CD4-positive, alpha-beta T cell (primary cell): Measurements from ENCODE around the gene NCL. TPM values are rescaled to one million over a fixed set of nuclear protein-coding genes. Genes with fewer than 3 reads are reported as not detected.
A peak's percentile ranks its signal among the peaks of the same experiment; 100 is the strongest.

ENCODE experiments used
- ATAC-seq: fragments of 200-7000 bp; cut with Tn5 transposase; one replicate; pipeline ENCODE4 v1.10.0; 2022; ENCODE audit warnings: mild to moderate bottlenecking; ENCODE audit not compliant: poor library complexity
- CTCF ChIA-PET: fragments of 350-600 bp; sonication (Branson Sonifier 250); formaldehyde crosslinking; loops from one replicate; lab custom pipeline; 2021; ENCODE audit warnings: antibody characterized with exemption, inconsistent platforms; lab: Charles Lee
- POLR2A ChIA-PET: fragments of 350-600 bp; sonication (Branson Sonifier 250); formaldehyde crosslinking; loops from one replicate; lab custom pipeline; 2021; ENCODE audit warnings: antibody characterized with exemption, inconsistent platforms; lab: Charles Lee
- DNase-seq, 14 experiments: peaks; one replicate each; pipeline ENCODE4 v3.0.0-alpha.2; 2013 to 2020; ENCODE audit warnings: mixed read lengths in 2 of 14
- H3K27ac ChIP-seq, 2 donors: one replicate each; pipeline versions ENCODE4 v1.5.1 to v1.7.0; 2013; ENCODE audit warnings: low read length in 2 of 2, low read depth in 1 of 2, mild to moderate bottlenecking in 1 of 2
- H3K27me3 ChIP-seq, 2 experiments: 1 replicate in 1 of 2; 2 replicates in 1 of 2; pipeline versions ENCODE4 v1.6.1 to v1.7.0; 2013; ENCODE audit warnings: low read length in 2 of 2, control low read depth in 1 of 2, mild to moderate bottlenecking in 1 of 2, moderate library complexity in 1 of 2; ENCODE audit not compliant: insufficient read depth in 2 of 2, control insufficient read depth in 1 of 2
- H3K36me3 ChIP-seq: one replicate; pipeline ENCODE4 v1.6.1; 2013; ENCODE audit warnings: low read length, control low read depth; ENCODE audit not compliant: insufficient read depth
- H3K4me1 ChIP-seq: one replicate; pipeline ENCODE4 v1.6.1; 2013; ENCODE audit warnings: low read length, control low read depth; ENCODE audit not compliant: insufficient read depth
- H3K4me3 ChIP-seq: one replicate; pipeline ENCODE4 v1.5.1; 2013; ENCODE audit warnings: mild to moderate bottlenecking, low read length, moderate library complexity
- H3K9me3 ChIP-seq, 2 experiments: 1 replicate in 1 of 2; 2 replicates in 1 of 2; pipeline versions ENCODE4 v1.6.1 to v1.7.0; 2013; ENCODE audit warnings: low read length in 2 of 2, mild to moderate bottlenecking in 2 of 2, control low read depth in 1 of 2, moderate library complexity in 1 of 2; ENCODE audit not compliant: control insufficient read depth in 1 of 2, insufficient read depth in 1 of 2
- H3K27ac Mint-ChIP-seq: one replicate; pipeline ENCODE4 v1.8.0; 2020; ENCODE audit warnings: mixed read lengths
- H3K27me3 Mint-ChIP-seq: one replicate; pipeline ENCODE4 v1.8.0; 2021; ENCODE audit warnings: mixed read lengths
- H3K36me3 Mint-ChIP-seq: one replicate; pipeline ENCODE4 v1.8.0; 2021; ENCODE audit warnings: low read depth, mixed read lengths
- H3K4me1 Mint-ChIP-seq: one replicate; pipeline ENCODE4 v1.8.0; 2021; ENCODE audit warnings: low read depth, mixed read lengths
- H3K4me3 Mint-ChIP-seq: one replicate; pipeline ENCODE4 v1.8.0; 2020; ENCODE audit warnings: mild to moderate bottlenecking, mixed read lengths
- H3K9me3 Mint-ChIP-seq: one replicate; pipeline ENCODE4 v1.8.0; 2020; ENCODE audit warnings: mixed read lengths
- intact Hi-C, 2 experiments: fragments of 100-400 bp; cut with DNase I in 1 of 2; cut with micrococcal nuclease in 1 of 2; formaldehyde crosslinking; loops; one replicate each; pipeline versions ENCODE4 v1.15.1 to v1.9.0; 2023 to 2025; cut with DNase I, micrococcal nuclease
- total RNA-seq, 174 experiments: library from RNA in 2 of 174; stranded (reverse) in 2 of 174; gene quantifications; one replicate each; pipeline ENCODE4 v1.2.3 and lab custom pipeline; 2021 to 2026
- TF ChIP-seq, protein P1 (sequence below): fragments of 200-600 bp; IDR thresholded peaks from one replicate; pipeline ENCODE4 v1.8.0; 2022; ENCODE audit warnings: antibody characterized with exemption, mild to moderate bottlenecking

Gene NCL
- total RNA-seq, 2 experiments from 2014 or later: 387 to 395 TPM

DNA sequence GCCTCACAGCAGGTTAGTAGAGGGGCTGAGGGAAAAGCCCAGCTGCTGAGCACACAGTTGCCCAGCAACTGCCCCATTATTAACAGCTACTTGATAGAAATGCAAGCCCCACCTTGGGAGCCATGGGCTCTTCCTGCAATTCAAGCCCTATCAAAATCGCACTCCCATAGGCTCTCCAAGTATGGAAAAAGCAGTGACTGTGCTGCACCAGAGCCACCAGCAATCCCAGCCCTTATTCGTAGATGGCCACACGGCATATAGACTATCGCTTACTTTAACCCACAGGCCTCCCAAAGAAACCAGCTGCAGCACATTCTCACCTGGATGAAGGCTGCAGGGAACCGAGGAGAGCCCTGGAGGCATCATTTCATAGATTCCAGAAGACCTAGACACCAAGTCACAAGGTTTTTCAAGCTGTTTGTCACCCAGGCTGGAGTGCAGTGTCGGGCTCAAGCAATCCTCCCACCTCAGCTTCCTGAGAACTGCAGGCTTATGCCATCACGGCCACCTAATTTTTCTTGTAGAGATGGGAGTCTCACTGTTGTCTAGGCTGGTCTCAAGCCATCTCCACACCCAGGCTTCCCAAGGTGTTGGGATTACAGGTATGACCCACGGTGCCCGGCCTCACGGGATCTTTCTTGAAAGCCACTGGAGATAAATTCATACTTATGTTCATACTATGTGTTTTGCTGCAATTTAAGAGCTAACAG lies 11.3 kb downstream of the NCL start:
- H3K9me3 Mint-ChIP-seq: no peaks in the 10 kb centered on the region
- peaks cover 54% of the 10 kb centered on the region for H3K36me3 ChIP-seq
- TF ChIP-seq, protein P1, sequence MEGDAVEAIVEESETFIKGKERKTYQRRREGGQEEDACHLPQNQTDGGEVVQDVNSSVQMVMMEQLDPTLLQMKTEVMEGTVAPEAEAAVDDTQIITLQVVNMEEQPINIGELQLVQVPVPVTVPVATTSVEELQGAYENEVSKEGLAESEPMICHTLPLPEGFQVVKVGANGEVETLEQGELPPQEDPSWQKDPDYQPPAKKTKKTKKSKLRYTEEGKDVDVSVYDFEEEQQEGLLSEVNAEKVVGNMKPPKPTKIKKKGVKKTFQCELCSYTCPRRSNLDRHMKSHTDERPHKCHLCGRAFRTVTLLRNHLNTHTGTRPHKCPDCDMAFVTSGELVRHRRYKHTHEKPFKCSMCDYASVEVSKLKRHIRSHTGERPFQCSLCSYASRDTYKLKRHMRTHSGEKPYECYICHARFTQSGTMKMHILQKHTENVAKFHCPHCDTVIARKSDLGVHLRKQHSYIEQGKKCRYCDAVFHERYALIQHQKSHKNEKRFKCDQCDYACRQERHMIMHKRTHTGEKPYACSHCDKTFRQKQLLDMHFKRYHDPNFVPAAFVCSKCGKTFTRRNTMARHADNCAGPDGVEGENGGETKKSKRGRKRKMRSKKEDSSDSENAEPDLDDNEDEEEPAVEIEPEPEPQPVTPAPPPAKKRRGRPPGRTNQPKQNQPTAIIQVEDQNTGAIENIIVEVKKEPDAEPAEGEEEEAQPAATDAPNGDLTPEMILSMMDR: no peak
- peaks cover 64% of the 10 kb centered on the region for H3K36me3 Mint-ChIP-seq
- peaks cover 22% of the 10 kb centered on the region for H3K4me1 Mint-ChIP-seq
- no peaks in the 10 kb centered on the region for H3K27me3 ChIP-seq
- ATAC-seq (no peak), DNase-seq (peak in 1 of 14 experiments; percentile 24)
- H3K4me3 ChIP-seq: no peak overlapping the region
- intact Hi-C loops: loop anchor here (1.0 to 5.0 kb wide), 4 partner anchors 156 to 626 kb away; no protein-coding TSS in a partner anchor
- no peaks in the 10 kb centered on the region for H3K27me3 Mint-ChIP-seq
- no peaks in the 10 kb centered on the region for H3K9me3 ChIP-seq
- H3K4me1 ChIP-seq: peaks cover 8% of the 10 kb centered on the region
- H3K4me3 Mint-ChIP-seq: peak overlapping the region; percentile 20
- no peak overlapping the region for H3K27ac ChIP-seq
- ChIA-PET POLR2A (interaction anchor here (0.6 to 5.9 kb wide), 3 partner anchors 10 to 41 kb away, joined by 3 to 117 read pairs (median 4); partner anchors contain the start of gene NCL), CTCF (interaction anchor here (0.7 to 1.5 kb wide), 4 partner anchors 13 to 349 kb away, joined by 3 to 16 read pairs (median 4); no protein-coding TSS in a partner anchor)
- H3K27ac Mint-ChIP-seq: peak overlapping the region; percentile 82

DNA sequence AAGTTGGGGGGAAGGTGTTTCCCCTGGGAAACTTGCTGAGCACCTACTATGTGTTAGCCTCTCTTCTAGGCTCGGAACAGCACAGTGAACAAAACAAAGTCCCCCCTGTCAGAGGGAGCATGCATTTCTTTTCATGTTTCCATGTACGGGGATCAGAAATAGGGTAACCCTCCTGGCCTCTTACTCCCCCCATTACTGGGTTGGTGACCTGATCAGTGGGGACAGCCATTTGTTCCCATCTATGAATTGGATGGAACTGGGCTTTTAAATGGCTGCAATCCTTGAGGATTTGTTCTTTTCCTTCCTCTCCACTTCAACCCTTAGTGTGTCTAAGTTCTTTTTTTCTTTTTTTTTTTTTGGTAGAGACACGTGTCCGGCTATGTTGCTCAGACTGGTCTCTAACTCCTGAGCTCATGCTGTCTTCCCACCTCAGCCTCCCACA lies 13.7 kb downstream of the NCL start:
- Mint-ChIP-seq H3K36me3 (peaks cover 40% of the 10 kb centered on the region), H3K27ac (no peak overlapping the region), H3K4me3 (no peak overlapping the region), H3K4me1 (peaks cover 14% of the 10 kb centered on the region), H3K27me3 (no peaks in the 10 kb centered on the region), H3K9me3 (no peaks in the 10 kb centered on the region)
- intact Hi-C loops: loop anchor here (2.0 to 5.0 kb wide), 3 partner anchors 153 to 623 kb away; no protein-coding TSS in a partner anchor
- ChIA-PET POLR2A (interaction anchor here (1.4 kb wide), 1 partner anchor 347 kb away, joined by 17 read pairs; no protein-coding TSS in a partner anchor), CTCF (interaction anchor here (1.6 kb wide), 1 partner anchor 223 kb away, joined by 6 read pairs; no protein-coding TSS in a partner anchor)
- DNase-seq (no peak), ATAC-seq (no peak)
- peaks cover 8% of the 10 kb centered on the region for H3K4me1 ChIP-seq
- H3K36me3 ChIP-seq: peaks cover 30% of the 10 kb centered on the region
- TF ChIP-seq, protein P1: no peak
- no peak overlapping the region for H3K4me3 ChIP-seq
- no peak overlapping the region for H3K27ac ChIP-seq
- H3K27me3 ChIP-seq: no peaks in the 10 kb centered on the region
- no peaks in the 10 kb centered on the region for H3K9me3 ChIP-seq

DNA sequence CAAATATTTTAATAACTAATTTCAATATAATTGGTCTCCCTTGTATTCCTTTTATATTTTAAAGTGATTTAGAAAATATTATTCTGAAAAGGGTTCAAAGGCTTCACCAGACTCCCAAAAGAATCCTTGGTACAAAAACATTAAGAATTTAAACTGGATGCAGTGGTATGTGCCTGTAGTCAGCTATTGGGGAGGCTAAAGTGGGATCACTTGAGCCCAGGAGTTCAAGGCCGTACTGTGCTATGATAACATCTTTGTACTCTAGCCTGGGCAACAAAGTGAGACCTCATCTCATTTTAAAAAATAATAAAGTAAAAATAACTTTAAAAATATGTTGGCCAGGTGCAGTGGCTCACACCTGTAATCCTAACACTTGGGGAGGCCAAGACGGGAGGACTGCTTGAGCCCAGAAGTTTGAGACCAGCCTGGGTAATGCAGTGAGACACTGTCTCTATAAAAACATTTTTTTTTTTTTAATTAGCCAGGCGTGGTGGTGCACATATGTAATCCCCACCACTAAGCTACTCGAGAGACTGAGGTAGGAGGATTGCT lies 14.7 kb downstream of the NCL start:
- H3K9me3 ChIP-seq: no peaks in the 10 kb centered on the region
- peaks cover 8% of the 10 kb centered on the region for H3K4me1 Mint-ChIP-seq
- no peaks in the 10 kb centered on the region for H3K9me3 Mint-ChIP-seq
- peaks cover 8% of the 10 kb centered on the region for H3K4me1 ChIP-seq
- no peak overlapping the region for H3K27ac Mint-ChIP-seq
- no peak overlapping the region for H3K27ac ChIP-seq
- ChIA-PET CTCF (no interaction called here), POLR2A (no interaction called here)
- ATAC-seq: no peak
- H3K4me3 ChIP-seq: no peak overlapping the region
- H3K36me3 Mint-ChIP-seq: peaks cover 30% of the 10 kb centered on the region
- no peaks in the 10 kb centered on the region for H3K27me3 ChIP-seq
- TF ChIP-seq, protein P1: no peak
- no peaks in the 10 kb centered on the region for H3K27me3 Mint-ChIP-seq
- intact Hi-C loops: loop anchor here (2.0 to 5.0 kb wide), 3 partner anchors 152 to 622 kb away; no protein-coding TSS in a partner anchor
- H3K4me3 Mint-ChIP-seq: no peak overlapping the region
- H3K36me3 ChIP-seq: peaks cover 21% of the 10 kb centered on the region
- DNase-seq: no peak
